Hematopoietic multipotent progenitor cell treated with erythropoietin and hydrocortisone succinate and interleukin-3 and kit ligand, for 17 days (in vitro differentiated cells): ENCODE results near the gene ZFYVE28.

Source experiments
- DNase-seq: peaks from one replicate; pipeline ENCODE4 v3.0.0-alpha.2; 2015; ENCODE audit warnings: low spot score

ZFYVE28 gene

GRCh38 chr4:2303121-2303685 lies 115.2 kb downstream of the ZFYVE28 start:
- no peak for DNase-seq

GRCh38 chr4:2302387-2303119 lies 115.9 kb downstream of the ZFYVE28 start:
- DNase-seq = no peak

- DNase-seq = no peak
Observed at GRCh38 chr4:2301806-2302205, 116.6 kb downstream of the ZFYVE28 start.

GRCh38 chr4:2301225-2301642 lies 117.2 kb downstream of the ZFYVE28 start:
- DNase-seq = no peak

GRCh38 chr4:2300431-2301224 lies 117.8 kb downstream of the ZFYVE28 start:
- DNase-seq = no peak

- DNase-seq = no peak
Observed at GRCh38 chr4:2299794-2300193, 118.7 kb downstream of the ZFYVE28 start.

GRCh38 chr4:2298532-2298991 lies 119.9 kb downstream of the ZFYVE28 start:
- DNase-seq = no peak

GRCh38 chr4:2297606-2298531 lies 120.6 kb downstream of the ZFYVE28 start:
- no peak for DNase-seq

- no peak for DNase-seq
Observed at GRCh38 chr4:2296631-2297601, 121.5 kb downstream of the ZFYVE28 start.

- no peak for DNase-seq
Observed at GRCh38 chr4:2295900-2296442, 122.5 kb downstream of the ZFYVE28 start.

- no peak for DNase-seq
Observed at GRCh38 chr4:2295500-2295899, 122.9 kb downstream of the ZFYVE28 start.

- DNase-seq = no peak
Observed at GRCh38 chr4:2292646-2293108, 125.8 kb downstream of the ZFYVE28 start.

GRCh38 chr4:2291705-2292645 lies 126.5 kb downstream of the ZFYVE28 start:
- no peak for DNase-seq

GRCh38 chr4:2290974-2291704 lies 127.3 kb downstream of the ZFYVE28 start:
- no peak for DNase-seq

GRCh38 chr4:2290488-2290887 lies 128.0 kb downstream of the ZFYVE28 start:
- no peak for DNase-seq

GRCh38 chr4:2289955-2290333 lies 128.5 kb downstream of the ZFYVE28 start:
- no peak for DNase-seq

GRCh38 chr4:2289311-2289954 lies 129.0 kb downstream of the ZFYVE28 start:
- no peak for DNase-seq

GRCh38 chr4:2288051-2288541 lies 130.3 kb downstream of the ZFYVE28 start:
- DNase-seq = no peak
